Measurements from ENCODE around the gene DCC. TPM values are rescaled to one million over a fixed set of nuclear protein-coding genes. Genes with fewer than 3 reads are reported as not detected.

Gene DCC
- total RNA-seq, 2 donors from 2014 or later: not detected

DNA sequence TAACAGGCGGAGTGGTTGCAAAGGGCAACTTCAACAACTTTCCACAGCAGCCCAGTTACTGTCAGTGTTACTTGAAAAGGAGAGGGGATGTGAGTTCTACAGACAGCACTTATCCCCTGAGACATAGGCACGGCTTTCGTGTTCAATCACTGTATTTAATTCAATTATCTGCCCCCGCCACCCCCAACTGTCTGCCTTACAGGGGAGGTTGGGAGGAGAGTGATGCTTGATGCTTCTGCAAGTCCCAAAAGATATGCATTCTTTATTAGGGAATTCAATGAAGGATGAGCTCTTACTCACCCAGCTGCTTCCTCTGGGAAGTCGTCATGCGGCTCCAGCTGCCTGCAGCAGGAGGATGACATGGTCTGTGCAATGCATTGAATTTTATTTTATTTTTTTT, 639.9 kb downstream of the DCC start:
- Mint-ChIP-seq H3K9me3 (peaks cover 22% of the 10 kb centered on the region), H3K27ac (no peak overlapping the region), H3K27me3 (no peaks in the 10 kb centered on the region), H3K4me1 (ENCODE audit: low read depth in 2 of 2) (no peaks in the 10 kb centered on the region), H3K36me3 (no peaks in the 10 kb centered on the region), H3K4me3 (no peak overlapping the region)
- ATAC-seq (no peak), DNase-seq (ENCODE audit: low spot score) (no peak)

DNA sequence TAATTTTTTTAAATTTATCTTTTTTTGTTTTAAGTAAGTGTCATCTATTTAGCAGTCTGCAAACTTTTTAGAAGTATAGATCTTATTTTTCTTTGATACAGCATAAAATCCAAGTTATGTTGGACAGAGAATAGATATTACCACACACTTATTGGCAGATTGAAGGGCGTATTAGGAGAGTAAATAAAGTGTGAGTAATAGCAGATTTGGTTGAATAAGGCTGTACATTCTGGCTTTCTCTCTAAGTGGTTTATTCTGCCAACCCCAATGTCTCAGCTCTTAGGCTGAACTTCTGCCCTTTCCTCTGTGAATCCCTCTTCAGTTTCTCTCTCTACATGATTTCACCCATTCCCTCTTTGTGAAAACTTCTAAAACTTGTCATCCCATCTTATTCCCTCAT, 651.2 kb downstream of the DCC start:
- H3K27me3 Mint-ChIP-seq: no peaks in the 10 kb centered on the region
- DNase-seq (ENCODE audit: low spot score) (no peak), ATAC-seq (no peak)
- no peak overlapping the region for H3K27ac Mint-ChIP-seq
- no peak overlapping the region for H3K4me3 Mint-ChIP-seq
- H3K36me3 Mint-ChIP-seq: no peaks in the 10 kb centered on the region
- peaks cover 11% of the 10 kb centered on the region for H3K9me3 Mint-ChIP-seq
- no peaks in the 10 kb centered on the region for H3K4me1 Mint-ChIP-seq (ENCODE audit: low read depth in 2 of 2)

DNA sequence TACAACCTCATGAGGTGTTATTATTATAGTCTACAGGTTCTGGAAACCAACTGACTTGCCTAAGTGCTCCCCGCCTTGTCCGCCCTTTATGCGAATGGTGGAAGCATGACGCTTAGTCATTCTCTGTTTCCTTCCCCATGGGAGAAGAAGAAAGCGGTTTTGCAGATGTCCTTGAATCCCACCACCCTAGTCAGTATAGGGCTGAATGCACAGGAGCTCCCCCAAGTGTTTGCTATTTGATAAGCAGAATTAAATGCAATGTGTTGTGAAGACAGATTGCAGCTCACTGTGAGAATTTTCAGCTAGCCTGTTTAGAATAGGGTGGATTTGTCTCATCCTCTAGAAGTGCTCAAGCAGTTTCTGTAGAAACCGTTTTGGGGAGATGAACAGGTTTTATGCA, 652.0 kb downstream of the DCC start:
- H3K4me3 Mint-ChIP-seq: no peak overlapping the region
- no peak overlapping the region for H3K27ac Mint-ChIP-seq
- peaks cover 14% of the 10 kb centered on the region for H3K9me3 Mint-ChIP-seq
- ATAC-seq (no peak), DNase-seq (ENCODE audit: low spot score) (no peak)
- no peaks in the 10 kb centered on the region for H3K36me3 Mint-ChIP-seq
- no peaks in the 10 kb centered on the region for H3K4me1 Mint-ChIP-seq (ENCODE audit: low read depth in 2 of 2)
- no peaks in the 10 kb centered on the region for H3K27me3 Mint-ChIP-seq

DNA sequence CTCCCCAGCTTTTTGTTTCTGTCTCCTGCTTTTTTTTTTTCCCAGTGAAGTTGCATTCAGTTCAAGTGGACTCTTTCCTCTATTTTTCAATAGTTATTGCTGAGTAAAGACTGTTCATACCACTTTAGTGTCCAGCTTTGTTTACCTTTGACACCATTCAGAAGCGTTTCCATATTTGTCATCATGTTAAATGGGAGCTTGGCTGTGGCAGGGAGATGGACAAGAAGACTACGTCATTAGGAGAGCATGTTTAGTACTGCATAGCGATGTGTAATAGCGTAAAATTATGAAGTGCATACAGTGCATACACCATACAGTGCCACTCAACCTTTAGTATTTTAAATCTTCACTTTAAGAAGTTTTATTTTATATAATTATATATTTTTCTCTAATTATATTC, 655.9 kb downstream of the DCC start:
- Mint-ChIP-seq H3K4me1 (ENCODE audit: low read depth in 2 of 2) (no peaks in the 10 kb centered on the region), H3K36me3 (no peaks in the 10 kb centered on the region), H3K4me3 (no peak overlapping the region), H3K9me3 (peaks cover 9% of the 10 kb centered on the region), H3K27me3 (no peaks in the 10 kb centered on the region), H3K27ac (no peak overlapping the region)
- DNase-seq (ENCODE audit: low spot score): no peak
- no peak for ATAC-seq

DNA sequence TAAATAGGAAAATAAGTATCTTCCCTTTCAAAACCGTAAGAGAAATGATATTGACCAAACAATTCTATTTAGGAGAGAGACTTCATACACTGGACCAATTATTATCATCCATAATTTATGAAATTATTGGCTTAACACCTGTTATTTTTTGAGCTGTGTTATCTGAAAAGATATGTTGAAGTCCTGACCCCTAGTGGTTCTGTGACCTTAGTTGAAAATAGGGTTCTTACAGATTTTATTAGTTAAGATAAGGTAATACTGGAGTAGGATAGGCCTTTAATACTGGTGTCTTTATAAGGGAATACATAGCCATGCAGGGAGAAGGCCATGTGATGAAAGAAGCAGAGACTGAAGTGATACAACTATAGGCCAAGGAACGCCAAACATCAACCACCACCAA, 659.6 kb downstream of the DCC start:
- Mint-ChIP-seq H3K27ac (no peak overlapping the region), H3K9me3 (peaks cover 8% of the 10 kb centered on the region), H3K4me1 (ENCODE audit: low read depth in 2 of 2) (no peaks in the 10 kb centered on the region), H3K27me3 (no peaks in the 10 kb centered on the region), H3K4me3 (no peak overlapping the region), H3K36me3 (peaks cover 2% of the 10 kb centered on the region)
- no peak for DNase-seq (ENCODE audit: low spot score)
- ATAC-seq: no peak

DNA sequence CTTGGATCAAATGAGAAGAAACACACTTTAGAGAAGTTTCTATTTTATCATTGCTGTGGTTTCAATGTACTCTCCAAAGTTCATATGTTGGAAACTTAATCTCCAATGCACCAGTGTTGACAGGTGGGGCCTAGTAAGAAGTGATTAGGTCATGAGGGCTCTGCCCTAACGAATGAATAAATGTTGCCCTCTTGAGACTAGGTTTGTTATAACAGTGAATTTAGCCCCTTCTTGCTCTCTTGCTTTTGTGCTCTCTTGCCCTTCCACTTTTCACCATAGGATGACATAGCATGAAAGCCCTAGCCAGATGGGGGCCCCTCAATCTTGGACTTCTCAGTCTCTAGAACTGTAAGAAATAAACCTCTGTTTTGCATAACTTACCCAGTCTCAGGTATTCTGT, 664.8 kb downstream of the DCC start:
- no peak for DNase-seq (ENCODE audit: low spot score)
- Mint-ChIP-seq H3K9me3 (peaks cover 11% of the 10 kb centered on the region), H3K27ac (no peak overlapping the region), H3K4me1 (ENCODE audit: low read depth in 2 of 2) (no peaks in the 10 kb centered on the region), H3K27me3 (no peaks in the 10 kb centered on the region), H3K4me3 (no peak overlapping the region), H3K36me3 (peaks cover 4% of the 10 kb centered on the region)
- ATAC-seq: no peak

DNA sequence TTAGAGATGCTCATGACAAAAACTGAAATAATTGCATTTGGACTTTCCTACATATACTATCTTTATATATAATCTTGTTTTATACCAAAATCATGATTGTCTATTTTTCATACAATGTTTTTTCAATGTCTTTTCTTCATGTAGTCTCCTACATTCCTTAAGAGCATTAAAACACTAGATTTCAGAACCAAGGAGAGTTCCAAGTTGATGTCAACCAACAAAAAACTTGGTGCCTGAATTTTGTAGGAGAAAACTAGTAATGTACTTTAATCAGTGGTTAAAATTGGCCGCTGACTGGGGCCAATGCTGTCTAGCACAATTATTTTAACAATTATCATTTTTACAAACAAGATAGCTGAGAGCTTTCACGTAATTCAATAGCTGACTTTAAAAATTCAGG, 678.8 kb downstream of the DCC start:
- ATAC-seq (no peak), DNase-seq (ENCODE audit: low spot score) (no peak)
- H3K4me3 Mint-ChIP-seq: no peak overlapping the region
- H3K9me3 Mint-ChIP-seq: no peaks in the 10 kb centered on the region
- no peak overlapping the region for H3K27ac Mint-ChIP-seq
- H3K36me3 Mint-ChIP-seq: no peaks in the 10 kb centered on the region
- H3K4me1 Mint-ChIP-seq (ENCODE audit: low read depth in 2 of 2): no peaks in the 10 kb centered on the region
- no peaks in the 10 kb centered on the region for H3K27me3 Mint-ChIP-seq

DNA sequence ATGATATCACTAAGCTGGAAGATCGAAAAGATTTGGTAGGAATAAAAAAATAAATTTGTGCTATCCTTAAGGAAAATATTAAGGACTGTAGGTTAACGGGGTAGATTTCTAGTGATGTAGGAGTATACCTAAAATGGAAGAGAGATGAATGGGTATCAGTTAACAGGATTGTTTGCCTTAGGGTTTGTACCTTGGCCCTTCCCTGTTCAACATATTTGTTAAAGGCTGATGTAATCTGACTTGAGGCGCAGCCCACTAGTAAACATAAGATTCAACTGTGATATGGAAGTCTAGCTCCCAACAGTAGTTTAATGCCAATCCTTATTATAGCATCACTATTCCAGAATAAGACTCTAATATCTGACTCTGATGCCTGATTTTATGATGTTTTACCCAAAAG, 685.2 kb downstream of the DCC start:
- Mint-ChIP-seq H3K9me3 (peaks cover 9% of the 10 kb centered on the region), H3K4me3 (no peak overlapping the region), H3K4me1 (ENCODE audit: low read depth in 2 of 2) (no peaks in the 10 kb centered on the region), H3K36me3 (no peaks in the 10 kb centered on the region), H3K27ac (no peak overlapping the region), H3K27me3 (no peaks in the 10 kb centered on the region)
- ATAC-seq (no peak), DNase-seq (ENCODE audit: low spot score) (no peak)

DNA sequence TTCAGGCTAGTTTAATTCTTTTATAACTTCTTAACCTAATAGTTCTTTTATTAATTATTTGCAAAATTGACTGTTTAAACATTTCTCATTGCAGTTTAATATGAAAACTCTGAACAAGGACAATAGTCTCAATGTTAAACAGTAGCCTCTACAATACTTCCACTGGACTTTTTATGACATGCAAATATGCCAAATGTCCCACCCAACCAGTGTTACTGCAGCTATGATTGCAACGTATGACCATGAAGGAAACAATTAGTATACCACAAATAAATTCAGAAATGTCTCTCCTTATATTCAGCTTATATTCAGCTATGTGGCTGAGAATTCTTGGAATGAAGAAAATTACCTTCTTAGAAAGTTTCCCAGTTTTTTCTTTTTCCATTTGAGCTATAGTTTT, 688.6 kb downstream of the DCC start:
- H3K27me3 Mint-ChIP-seq: no peaks in the 10 kb centered on the region
- ATAC-seq (no peak), DNase-seq (ENCODE audit: low spot score) (no peak)
- no peak overlapping the region for H3K27ac Mint-ChIP-seq
- peaks cover 9% of the 10 kb centered on the region for H3K9me3 Mint-ChIP-seq
- no peak overlapping the region for H3K4me3 Mint-ChIP-seq
- no peaks in the 10 kb centered on the region for H3K36me3 Mint-ChIP-seq
- H3K4me1 Mint-ChIP-seq (ENCODE audit: low read depth in 2 of 2): no peaks in the 10 kb centered on the region

DNA sequence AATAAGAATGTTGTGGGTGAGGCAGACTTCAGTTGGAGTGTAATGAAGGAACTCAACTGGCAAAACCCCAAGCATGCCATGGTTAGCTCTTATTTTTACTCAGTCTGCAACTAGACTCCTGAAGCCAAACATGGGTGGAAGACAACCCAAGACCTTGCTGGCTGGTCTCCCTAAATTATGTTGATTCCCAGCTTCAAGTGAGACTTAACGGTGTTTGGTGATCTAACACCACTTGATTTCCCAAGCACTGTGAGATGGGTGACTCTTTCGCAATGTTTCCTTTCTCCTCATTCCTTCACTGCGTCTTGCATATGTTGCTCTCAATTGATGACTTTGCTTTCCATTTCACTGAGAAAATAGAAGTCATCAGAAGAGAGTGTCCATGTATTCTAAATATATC, 693.1 kb downstream of the DCC start:
- Mint-ChIP-seq H3K36me3 (no peaks in the 10 kb centered on the region), H3K27me3 (no peaks in the 10 kb centered on the region), H3K9me3 (peaks cover 2% of the 10 kb centered on the region), H3K4me1 (ENCODE audit: low read depth in 2 of 2) (no peaks in the 10 kb centered on the region), H3K4me3 (no peak overlapping the region), H3K27ac (no peak overlapping the region)
- ATAC-seq: no peak
- no peak for DNase-seq (ENCODE audit: low spot score)

DNA sequence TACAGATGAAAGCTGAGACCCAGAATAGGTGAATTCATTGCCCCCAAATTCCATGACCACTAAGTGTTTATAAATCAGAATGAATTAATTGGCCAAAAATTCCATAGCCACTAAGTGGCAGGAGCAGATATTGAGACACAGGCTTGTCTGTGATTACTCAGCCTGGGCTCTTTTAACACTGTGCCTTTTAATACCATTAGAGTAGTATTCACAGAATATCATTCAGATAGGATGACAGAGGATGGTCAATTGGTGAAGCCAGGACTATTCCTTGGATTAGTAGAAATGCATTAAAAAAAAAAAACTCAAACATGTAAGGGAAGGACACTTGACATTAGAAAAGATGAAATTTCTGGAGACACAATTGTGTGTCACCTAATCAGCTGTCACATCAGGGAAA, 698.6 kb downstream of the DCC start:
- DNase-seq (ENCODE audit: low spot score): no peak
- Mint-ChIP-seq H3K9me3 (peaks cover 4% of the 10 kb centered on the region), H3K36me3 (no peaks in the 10 kb centered on the region), H3K4me3 (no peak overlapping the region), H3K27ac (no peak overlapping the region), H3K4me1 (ENCODE audit: low read depth in 2 of 2) (no peaks in the 10 kb centered on the region), H3K27me3 (no peaks in the 10 kb centered on the region)
- ATAC-seq: no peak

DNA sequence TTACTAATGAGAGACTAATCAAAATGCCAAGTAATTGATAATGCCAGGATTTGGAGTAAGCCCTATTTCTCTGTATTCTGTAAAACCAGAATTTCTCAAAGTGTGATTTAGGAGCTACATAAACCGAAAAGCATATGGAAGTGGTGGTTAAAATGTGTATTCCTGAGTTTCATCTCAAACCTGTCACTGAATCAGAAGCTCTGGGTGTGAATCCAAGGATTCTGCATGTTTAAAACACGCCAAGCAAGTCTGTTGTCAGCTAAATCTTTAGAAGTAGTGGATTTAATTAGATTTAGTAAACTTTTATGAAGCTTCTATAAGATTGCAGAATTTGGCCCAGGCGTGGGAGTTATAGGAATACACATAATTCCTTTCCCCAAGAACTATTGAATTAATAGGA, 700.3 kb downstream of the DCC start:
- Mint-ChIP-seq H3K27ac (no peak overlapping the region), H3K9me3 (peaks cover 7% of the 10 kb centered on the region), H3K4me3 (no peak overlapping the region), H3K4me1 (ENCODE audit: low read depth in 2 of 2) (no peaks in the 10 kb centered on the region), H3K27me3 (no peaks in the 10 kb centered on the region), H3K36me3 (no peaks in the 10 kb centered on the region)
- DNase-seq (ENCODE audit: low spot score) (no peak), ATAC-seq (no peak)

DNA sequence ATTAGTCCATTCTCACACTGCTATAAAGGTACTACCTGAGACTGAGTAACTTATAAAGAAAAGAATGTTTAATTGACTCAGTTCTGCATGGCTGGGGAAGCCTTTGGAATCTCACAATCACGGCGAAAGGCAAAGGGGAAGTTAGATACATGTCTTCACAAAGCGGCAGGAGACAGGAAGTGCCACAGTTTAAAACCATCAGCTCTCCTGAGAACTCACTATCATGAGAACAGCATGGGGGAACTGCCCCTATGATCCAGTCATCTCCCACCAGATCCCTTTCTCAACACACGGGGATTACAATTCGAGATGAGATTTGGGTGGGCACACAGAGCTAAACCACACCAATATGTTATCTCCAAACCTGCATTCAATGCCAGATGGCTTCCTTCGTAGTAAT, 716.1 kb downstream of the DCC start:
- no peaks in the 10 kb centered on the region for H3K4me1 Mint-ChIP-seq (ENCODE audit: low read depth in 2 of 2)
- peaks cover 12% of the 10 kb centered on the region for H3K9me3 Mint-ChIP-seq
- ATAC-seq (no peak), DNase-seq (ENCODE audit: low spot score) (no peak)
- no peak overlapping the region for H3K4me3 Mint-ChIP-seq
- no peaks in the 10 kb centered on the region for H3K36me3 Mint-ChIP-seq
- H3K27ac Mint-ChIP-seq: no peak overlapping the region
- no peaks in the 10 kb centered on the region for H3K27me3 Mint-ChIP-seq

DNA sequence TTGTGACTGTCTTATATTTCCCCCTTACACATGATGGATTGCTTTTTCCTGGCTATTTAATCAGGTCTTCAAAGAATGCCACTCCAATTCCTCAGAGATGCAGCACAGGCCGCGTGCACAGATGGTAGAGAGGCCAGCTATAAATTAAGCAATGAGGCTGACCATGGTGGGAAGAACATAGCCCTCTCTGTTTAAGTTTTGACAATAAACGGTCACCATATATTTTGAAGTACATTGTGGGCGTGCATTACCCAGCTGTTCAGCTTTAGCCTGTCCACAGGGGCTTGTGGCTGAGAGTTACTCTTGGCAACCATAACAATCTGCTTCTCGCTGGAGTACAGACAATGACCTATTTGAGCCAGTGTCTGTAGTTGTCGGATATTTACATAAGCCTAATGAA, 730.8 kb downstream of the DCC start:
- ATAC-seq (no peak), DNase-seq (ENCODE audit: low spot score) (no peak)
- Mint-ChIP-seq H3K27ac (no peak overlapping the region), H3K27me3 (no peaks in the 10 kb centered on the region), H3K4me1 (ENCODE audit: low read depth in 2 of 2) (no peaks in the 10 kb centered on the region), H3K4me3 (no peak overlapping the region), H3K9me3 (peaks cover 17% of the 10 kb centered on the region), H3K36me3 (no peaks in the 10 kb centered on the region)

DNA sequence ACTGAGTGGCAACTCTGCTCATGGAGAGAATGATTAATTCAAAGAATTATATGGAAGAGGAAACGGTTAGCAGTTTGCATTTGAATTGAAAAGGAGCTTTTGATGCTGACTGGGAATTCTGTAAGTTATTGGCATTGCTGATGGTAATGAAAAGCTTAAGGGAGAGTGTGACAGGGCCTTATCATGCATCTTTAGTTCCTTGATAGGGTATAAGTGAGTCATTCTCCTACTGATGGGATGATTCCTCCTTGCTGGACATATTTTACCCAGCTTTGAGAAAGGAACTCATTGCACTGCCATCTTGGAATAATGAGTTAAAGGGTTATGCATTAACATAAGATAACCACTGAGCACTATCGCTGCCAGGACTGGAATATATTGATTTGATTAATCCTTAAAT, 740.7 kb downstream of the DCC start:
- no peak overlapping the region for H3K4me3 Mint-ChIP-seq
- H3K27me3 Mint-ChIP-seq: no peaks in the 10 kb centered on the region
- ATAC-seq (no peak), DNase-seq (ENCODE audit: low spot score) (no peak)
- H3K36me3 Mint-ChIP-seq: no peaks in the 10 kb centered on the region
- H3K27ac Mint-ChIP-seq: no peak overlapping the region
- H3K4me1 Mint-ChIP-seq (ENCODE audit: low read depth in 2 of 2): no peaks in the 10 kb centered on the region
- peaks cover 11% of the 10 kb centered on the region for H3K9me3 Mint-ChIP-seq

DNA sequence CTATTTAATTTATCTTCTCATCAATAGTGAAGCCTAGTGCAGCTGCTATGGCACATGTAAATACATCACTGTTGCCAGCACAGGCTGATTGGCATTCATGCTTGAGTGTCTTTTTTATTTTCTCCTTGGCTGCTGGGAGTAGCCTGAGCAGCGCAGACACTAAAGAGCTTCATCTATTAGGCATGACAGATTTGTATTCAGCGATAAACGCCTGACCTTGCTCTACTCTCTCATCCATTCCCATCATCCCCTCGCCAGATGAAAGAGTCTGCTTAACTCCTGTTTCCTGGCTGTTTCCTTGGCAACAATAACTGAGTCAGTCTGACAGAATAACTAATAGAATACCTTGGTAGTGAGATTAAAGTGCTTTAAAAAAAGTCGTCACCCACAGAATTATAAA, 753.6 kb downstream of the DCC start:
- Mint-ChIP-seq H3K27me3 (no peaks in the 10 kb centered on the region), H3K9me3 (peaks cover 9% of the 10 kb centered on the region), H3K36me3 (peaks cover 4% of the 10 kb centered on the region), H3K27ac (no peak overlapping the region), H3K4me1 (ENCODE audit: low read depth in 2 of 2) (no peaks in the 10 kb centered on the region), H3K4me3 (no peak overlapping the region)
- DNase-seq (ENCODE audit: low spot score) (no peak), ATAC-seq (no peak)

All from natural killer cell treated with Interleukin-12 subunit alpha and Interleukin-12 subunit beta and Interleukin-15 and Interleukin-18, amount 100 ng/mL, for 72 hours (primary cell).